ENCODE results near the gene RAI14. TPM values are rescaled to one million over a fixed set of nuclear protein-coding genes. Genes with fewer than 3 reads are reported as not detected.

Gene RAI14
- total and polyA plus RNA-seq, 3 experiments from 2014 or later, result 0.58 to 3.9 (median 3.9) TPM

- no peak for DNase-seq
- ChIA-PET CTCF (interaction anchor here (0.6 kb wide), 1 partner anchor 1217 kb away, joined by 3 read pairs; no protein-coding TSS in a partner anchor), POLR2A (no interaction called here)
- Histone ChIP-seq H3K27me3 (ENCODE audit: insufficient read depth, low read length, poor library complexity, severe bottlenecking) (no peaks in the 10 kb centered on the region), H3K27ac (ENCODE audit: low read depth, low read length) (no peak overlapping the region), H3K4me1 (ENCODE audit: insufficient read depth, low read length) (peaks cover 7% of the 10 kb centered on the region), H3K9me3 (ENCODE audit: low read length) (no peaks in the 10 kb centered on the region), H3K4me3 (ENCODE audit: low read length) (no peak overlapping the region), H3K36me3 (ENCODE audit: insufficient read depth, low read length) (no peaks in the 10 kb centered on the region)
- H3K27ac Mint-ChIP-seq, result no peak overlapping the region
- peaks cover 0 to 2% (median 0%) of the 10 kb centered on the region in 3 donors for H3K36me3 Mint-ChIP-seq
- peaks cover 0 to 7% (median 0%) of the 10 kb centered on the region in 5 donors for H3K9me3 Mint-ChIP-seq
- H3K4me3 Mint-ChIP-seq, result peak overlapping the region in 1 of 7 donors; percentile 41
- peaks cover 31 to 65% of the 10 kb centered on the region in 2 donors for H3K27me3 Mint-ChIP-seq
- H3K4me1 Mint-ChIP-seq, result peaks cover 20 to 27% (median 26%) of the 10 kb centered on the region in 3 donors
These were observed 3.0 kb downstream of the RAI14 start for GRCh38 chr5:34659168-34659567.

- peaks cover 7% of the 10 kb centered on the region for H3K4me1 ChIP-seq (ENCODE audit: insufficient read depth, low read length)
- no peak overlapping the region for H3K27ac ChIP-seq (ENCODE audit: low read depth, low read length)
- no peaks in the 10 kb centered on the region for H3K36me3 ChIP-seq (ENCODE audit: insufficient read depth, low read length)
- H3K4me1 Mint-ChIP-seq, result peaks cover 13 to 17% (median 14%) of the 10 kb centered on the region in 3 donors
- peaks cover 30 to 53% of the 10 kb centered on the region in 2 donors for H3K27me3 Mint-ChIP-seq
- ChIA-PET POLR2A (no interaction called here), CTCF (no interaction called here)
- H3K9me3 Mint-ChIP-seq, result peaks cover 0 to 7% (median 0%) of the 10 kb centered on the region in 5 donors
- no peak overlapping the region for H3K4me3 Mint-ChIP-seq
- H3K27ac Mint-ChIP-seq, result no peak overlapping the region
- no peaks in the 10 kb centered on the region for H3K9me3 ChIP-seq (ENCODE audit: low read length)
- DNase-seq, result no peak
- H3K27me3 ChIP-seq (ENCODE audit: insufficient read depth, low read length, poor library complexity, severe bottlenecking), result no peaks in the 10 kb centered on the region
- no peak overlapping the region for H3K4me3 ChIP-seq (ENCODE audit: low read length)
- peaks cover 0 to 2% (median 0%) of the 10 kb centered on the region in 3 donors for H3K36me3 Mint-ChIP-seq
These were observed 4.3 kb downstream of the RAI14 start for GRCh38 chr5:34660444-34660843.

- H3K4me1 ChIP-seq (ENCODE audit: insufficient read depth, low read length), result no peaks in the 10 kb centered on the region
- H3K36me3 ChIP-seq (ENCODE audit: insufficient read depth, low read length), result no peaks in the 10 kb centered on the region
- H3K4me3 Mint-ChIP-seq, result no peak overlapping the region
- no peak overlapping the region for H3K4me3 ChIP-seq (ENCODE audit: low read length)
- no peaks in the 10 kb centered on the region for H3K27me3 ChIP-seq (ENCODE audit: insufficient read depth, low read length, poor library complexity, severe bottlenecking)
- no peaks in the 10 kb centered on the region for H3K4me1 Mint-ChIP-seq
- no peak overlapping the region for H3K27ac ChIP-seq (ENCODE audit: low read depth, low read length)
- no peaks in the 10 kb centered on the region for H3K36me3 Mint-ChIP-seq
- H3K27ac Mint-ChIP-seq, result no peak overlapping the region
- H3K27me3 Mint-ChIP-seq, result peaks cover 12 to 38% of the 10 kb centered on the region in 2 donors
- peaks cover 0 to 5% (median 0%) of the 10 kb centered on the region in 5 donors for H3K9me3 Mint-ChIP-seq
- DNase-seq, result no peak
- ChIA-PET POLR2A (no interaction called here), CTCF (no interaction called here)
- H3K9me3 ChIP-seq (ENCODE audit: low read length), result no peaks in the 10 kb centered on the region
These were observed 7.8 kb downstream of the RAI14 start for GRCh38 chr5:34663771-34664496.

DNA sequence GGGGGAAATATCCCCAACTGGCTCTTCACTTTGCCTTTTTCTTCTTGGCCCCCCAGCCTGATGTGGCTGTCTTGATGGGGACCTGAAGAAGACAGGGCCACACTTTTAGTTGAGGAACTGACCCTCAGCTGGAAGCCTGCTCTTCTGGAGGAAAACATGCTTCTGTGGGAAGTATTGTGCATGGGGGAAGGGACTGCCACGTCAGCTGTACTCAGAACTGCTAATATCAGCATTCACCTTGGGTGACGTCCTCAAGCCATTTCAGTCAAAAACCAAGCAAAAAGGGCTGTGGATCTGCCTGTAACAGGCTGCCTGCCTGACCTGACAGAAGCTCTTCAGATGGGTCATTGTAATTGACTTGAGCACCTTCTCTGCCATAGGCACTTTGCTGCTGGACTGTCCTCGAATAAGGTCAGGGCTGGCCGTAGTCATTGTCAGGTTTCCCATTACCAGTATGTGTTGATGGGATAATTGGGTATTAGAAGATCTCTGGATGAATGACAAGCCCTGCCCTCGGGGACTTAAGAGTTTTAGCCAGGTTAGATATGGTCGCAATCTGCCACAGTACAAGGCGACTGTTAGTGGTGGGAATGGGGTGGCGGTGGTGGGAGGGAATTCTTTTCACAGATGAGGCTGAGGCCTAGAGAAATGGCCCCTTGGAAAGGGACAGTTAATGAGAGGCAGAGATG lies 10.4 kb downstream of the RAI14 start:
- no peaks in the 10 kb centered on the region for H3K4me1 ChIP-seq (ENCODE audit: insufficient read depth, low read length)
- Mint-ChIP-seq H3K4me1 (no peaks in the 10 kb centered on the region), H3K4me3 (no peak overlapping the region), H3K9me3 (peaks cover 0 to 5% (median 0%) of the 10 kb centered on the region in 5 donors), H3K27ac (no peak overlapping the region), H3K27me3 (peaks cover 4 to 26% of the 10 kb centered on the region in 2 donors), H3K36me3 (no peaks in the 10 kb centered on the region)
- H3K27me3 ChIP-seq (ENCODE audit: insufficient read depth, low read length, poor library complexity, severe bottlenecking), result no peaks in the 10 kb centered on the region
- DNase-seq, result no peak
- H3K4me3 ChIP-seq (ENCODE audit: low read length), result no peak overlapping the region
- H3K36me3 ChIP-seq (ENCODE audit: insufficient read depth, low read length), result no peaks in the 10 kb centered on the region
- CTCF ChIA-PET, result no interaction called here
- no peak overlapping the region for H3K27ac ChIP-seq (ENCODE audit: low read depth, low read length)
- POLR2A ChIA-PET, result no interaction called here
- no peaks in the 10 kb centered on the region for H3K9me3 ChIP-seq (ENCODE audit: low read length)

DNA sequence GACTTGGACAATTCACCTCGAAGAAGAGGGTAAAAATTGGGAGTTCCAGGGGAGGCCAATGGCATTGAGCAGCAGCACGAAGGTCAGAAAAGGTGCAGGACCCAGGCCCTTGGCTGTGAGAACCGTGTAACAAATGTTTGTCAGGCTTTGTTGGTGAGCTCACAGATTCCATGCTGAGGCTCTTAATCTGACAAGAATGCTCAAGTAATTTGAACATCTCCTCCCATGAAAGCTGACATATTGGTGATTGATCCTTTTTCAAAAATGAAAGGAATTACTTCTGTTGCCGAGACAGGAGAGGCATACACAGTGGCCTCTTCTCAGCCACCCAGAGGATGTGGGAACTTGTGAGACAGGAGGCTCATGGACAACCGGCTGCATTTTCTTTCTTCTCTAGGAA lies 11.6 kb downstream of the RAI14 start:
- Histone ChIP-seq H3K4me1 (ENCODE audit: insufficient read depth, low read length) (no peaks in the 10 kb centered on the region), H3K36me3 (ENCODE audit: insufficient read depth, low read length) (no peaks in the 10 kb centered on the region), H3K9me3 (ENCODE audit: low read length) (no peaks in the 10 kb centered on the region), H3K27me3 (ENCODE audit: insufficient read depth, low read length, poor library complexity, severe bottlenecking) (no peaks in the 10 kb centered on the region), H3K27ac (ENCODE audit: low read depth, low read length) (no peak overlapping the region), H3K4me3 (ENCODE audit: low read length) (no peak overlapping the region)
- Mint-ChIP-seq H3K4me3 (no peak overlapping the region), H3K4me1 (no peaks in the 10 kb centered on the region), H3K9me3 (peaks cover 0 to 5% (median 0%) of the 10 kb centered on the region in 5 donors), H3K27ac (no peak overlapping the region), H3K36me3 (no peaks in the 10 kb centered on the region), H3K27me3 (peaks cover 0 to 20% of the 10 kb centered on the region in 2 donors)
- CTCF ChIA-PET, result no interaction called here
- no peak for DNase-seq
- POLR2A ChIA-PET, result no interaction called here

DNA sequence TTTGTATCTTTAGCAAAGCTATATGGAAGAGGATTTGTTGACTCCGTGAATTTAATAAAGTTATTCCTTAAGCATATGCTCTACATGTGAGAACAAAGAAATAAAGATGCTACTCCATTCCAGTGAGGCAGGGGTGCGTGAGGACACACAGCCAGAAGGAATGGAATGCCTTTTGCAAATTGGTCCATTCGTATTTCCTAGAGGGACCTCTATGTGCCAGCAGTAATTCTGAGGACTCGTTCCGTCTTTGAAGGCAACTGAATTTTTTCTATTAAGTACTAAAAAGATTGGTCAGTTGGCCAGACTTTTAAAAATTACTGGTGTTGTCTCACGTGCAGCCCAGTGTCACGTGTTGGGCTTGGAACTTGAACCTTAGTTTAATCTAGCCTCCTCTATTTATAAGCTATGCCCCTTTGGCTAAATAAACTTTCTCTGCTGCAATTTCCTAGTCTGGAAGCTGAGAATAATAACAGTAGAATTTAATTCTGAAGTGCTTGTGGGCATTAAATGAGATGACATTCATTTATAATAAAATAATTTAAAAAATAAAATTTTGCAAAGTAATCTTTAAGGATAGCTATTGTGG lies 13.9 kb downstream of the RAI14 start:
- DNase-seq, result no peak
- Mint-ChIP-seq H3K27ac (no peak overlapping the region), H3K4me3 (no peak overlapping the region), H3K4me1 (no peaks in the 10 kb centered on the region), H3K27me3 (peaks cover 0 to 20% of the 10 kb centered on the region in 2 donors), H3K9me3 (no peaks in the 10 kb centered on the region), H3K36me3 (no peaks in the 10 kb centered on the region)
- Histone ChIP-seq H3K27me3 (ENCODE audit: insufficient read depth, low read length, poor library complexity, severe bottlenecking) (no peaks in the 10 kb centered on the region), H3K36me3 (ENCODE audit: insufficient read depth, low read length) (no peaks in the 10 kb centered on the region), H3K9me3 (ENCODE audit: low read length) (no peaks in the 10 kb centered on the region), H3K4me1 (ENCODE audit: insufficient read depth, low read length) (no peaks in the 10 kb centered on the region), H3K4me3 (ENCODE audit: low read length) (no peak overlapping the region), H3K27ac (ENCODE audit: low read depth, low read length) (no peak overlapping the region)
- POLR2A ChIA-PET, result no interaction called here
- CTCF ChIA-PET, result no interaction called here

DNA sequence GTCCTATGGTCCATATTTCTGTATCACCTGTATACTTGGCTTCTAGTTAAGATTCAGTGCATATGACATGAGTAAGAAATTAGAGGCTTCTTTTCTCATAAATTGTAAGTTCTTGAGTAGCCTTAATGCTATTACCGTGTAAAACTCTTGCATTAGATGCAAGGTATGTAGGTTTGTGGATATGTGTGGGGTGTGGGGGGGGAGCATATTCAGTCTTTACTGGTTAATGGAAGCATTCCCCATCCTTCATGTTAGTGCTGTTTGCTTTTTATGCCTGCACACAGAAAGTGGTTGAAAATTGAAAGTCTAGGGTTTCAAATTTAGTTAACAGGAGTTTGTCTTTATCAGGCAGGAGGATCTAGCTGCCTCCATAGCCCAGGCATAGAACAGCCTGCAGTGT lies 16.1 kb downstream of the RAI14 start:
- Mint-ChIP-seq H3K4me1 (no peaks in the 10 kb centered on the region), H3K27me3 (peaks cover 5 to 24% of the 10 kb centered on the region in 2 donors), H3K27ac (no peak overlapping the region), H3K36me3 (no peaks in the 10 kb centered on the region), H3K9me3 (no peaks in the 10 kb centered on the region), H3K4me3 (no peak overlapping the region)
- H3K27me3 ChIP-seq (ENCODE audit: insufficient read depth, low read length, poor library complexity, severe bottlenecking), result no peaks in the 10 kb centered on the region
- CTCF ChIA-PET, result no interaction called here
- H3K27ac ChIP-seq (ENCODE audit: low read depth, low read length), result no peak overlapping the region
- DNase-seq, result no peak
- H3K36me3 ChIP-seq (ENCODE audit: insufficient read depth, low read length), result no peaks in the 10 kb centered on the region
- H3K4me1 ChIP-seq (ENCODE audit: insufficient read depth, low read length), result no peaks in the 10 kb centered on the region
- no peaks in the 10 kb centered on the region for H3K9me3 ChIP-seq (ENCODE audit: low read length)
- H3K4me3 ChIP-seq (ENCODE audit: low read length), result no peak overlapping the region
- POLR2A ChIA-PET, result no interaction called here

- H3K4me1 ChIP-seq (ENCODE audit: insufficient read depth, low read length), result no peaks in the 10 kb centered on the region
- H3K36me3 Mint-ChIP-seq, result no peaks in the 10 kb centered on the region
- no peak overlapping the region for H3K27ac ChIP-seq (ENCODE audit: low read depth, low read length)
- H3K4me1 Mint-ChIP-seq, result no peaks in the 10 kb centered on the region
- H3K9me3 Mint-ChIP-seq, result no peaks in the 10 kb centered on the region
- H3K4me3 Mint-ChIP-seq, result no peak overlapping the region
- no peak overlapping the region for H3K4me3 ChIP-seq (ENCODE audit: low read length)
- ChIA-PET POLR2A (no interaction called here), CTCF (no interaction called here)
- H3K9me3 ChIP-seq (ENCODE audit: low read length), result no peaks in the 10 kb centered on the region
- DNase-seq, result no peak
- H3K27me3 ChIP-seq (ENCODE audit: insufficient read depth, low read length, poor library complexity, severe bottlenecking), result no peaks in the 10 kb centered on the region
- no peaks in the 10 kb centered on the region for H3K36me3 ChIP-seq (ENCODE audit: insufficient read depth, low read length)
- no peak overlapping the region for H3K27ac Mint-ChIP-seq
- H3K27me3 Mint-ChIP-seq, result peaks cover 5 to 25% of the 10 kb centered on the region in 2 donors
These were observed 17.5 kb downstream of the RAI14 start for GRCh38 chr5:34673463-34674125.
